Measurements from ENCODE around the gene SLIT1.

SLIT1 gene

DNA sequence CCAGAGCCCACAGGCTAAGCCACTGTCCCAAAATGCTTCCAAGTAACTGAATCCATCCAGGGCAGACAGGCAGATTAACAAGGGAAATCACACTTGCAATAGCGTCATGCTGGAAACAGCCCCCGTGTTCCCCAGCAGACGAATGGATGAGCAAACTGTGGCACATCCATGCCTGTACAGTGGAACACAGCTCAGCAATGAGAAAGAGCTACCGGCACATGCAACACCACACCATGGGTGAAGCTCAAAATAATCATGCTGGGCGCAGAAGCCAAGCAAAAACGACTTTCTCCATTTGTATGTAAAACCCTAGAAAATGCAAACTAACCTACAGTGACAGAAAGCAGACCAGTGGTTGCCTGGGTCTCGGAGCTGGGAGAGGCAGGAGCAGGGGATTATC, 153.1 kb downstream of the SLIT1 start:
- Histone ChIP-seq H3K4me1 (ENCODE audit: insufficient read depth, low read length) (peaks cover 2% of the 10 kb centered on the region; the same call in 1 of the 2 replicates), H3K9me3 (ENCODE audit: insufficient read depth, low read depth, low read length) (no peaks in the 10 kb centered on the region), H3K36me3 (ENCODE audit: insufficient read depth, low read depth, low read length) (no peaks in the 10 kb centered on the region), H3K4me3 (ENCODE audit: low read length) (0 out of 2 replicates have a peak overlapping the region, but pooled peaks have one; percentile 17), H3K27ac (ENCODE audit: low read length) (no peak overlapping the region), H3K9ac (ENCODE audit: low read depth, low read length) (no peak overlapping the region), H3K27me3 (ENCODE audit: insufficient read depth, low read length) (no peaks in the 10 kb centered on the region)

DNA sequence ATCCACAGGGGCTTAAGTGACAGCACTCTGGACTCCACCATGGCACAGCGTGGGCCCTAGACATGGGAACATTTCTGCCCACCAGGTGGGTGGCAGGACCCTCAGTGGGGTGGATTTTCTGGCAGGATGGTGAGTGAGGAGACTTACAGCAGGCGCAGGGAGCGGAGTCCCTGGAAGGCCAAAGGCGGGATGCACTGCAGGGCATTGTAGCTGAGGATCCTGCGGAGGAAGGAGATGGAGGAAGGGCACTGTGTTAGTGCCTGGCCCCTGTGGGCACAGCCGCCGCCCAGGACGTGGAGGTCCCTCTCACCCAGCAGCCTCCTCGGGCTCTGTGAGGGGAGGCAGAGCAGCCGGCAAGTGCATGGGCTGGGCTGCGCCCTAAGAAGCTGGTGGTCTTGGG, 154.3 kb downstream of the SLIT1 start:
- Histone ChIP-seq H3K36me3 (ENCODE audit: insufficient read depth, low read depth, low read length) (no peaks in the 10 kb centered on the region), H3K4me1 (ENCODE audit: insufficient read depth, low read length) (peaks cover 2% of the 10 kb centered on the region; the same call in 1 of the 2 replicates), H3K9ac (ENCODE audit: low read depth, low read length) (no peak overlapping the region), H3K27me3 (ENCODE audit: insufficient read depth, low read length) (no peaks in the 10 kb centered on the region), H3K9me3 (ENCODE audit: insufficient read depth, low read depth, low read length) (no peaks in the 10 kb centered on the region), H3K27ac (ENCODE audit: low read length) (no peak overlapping the region), H3K4me3 (ENCODE audit: low read length) (no peak overlapping the region)

DNA sequence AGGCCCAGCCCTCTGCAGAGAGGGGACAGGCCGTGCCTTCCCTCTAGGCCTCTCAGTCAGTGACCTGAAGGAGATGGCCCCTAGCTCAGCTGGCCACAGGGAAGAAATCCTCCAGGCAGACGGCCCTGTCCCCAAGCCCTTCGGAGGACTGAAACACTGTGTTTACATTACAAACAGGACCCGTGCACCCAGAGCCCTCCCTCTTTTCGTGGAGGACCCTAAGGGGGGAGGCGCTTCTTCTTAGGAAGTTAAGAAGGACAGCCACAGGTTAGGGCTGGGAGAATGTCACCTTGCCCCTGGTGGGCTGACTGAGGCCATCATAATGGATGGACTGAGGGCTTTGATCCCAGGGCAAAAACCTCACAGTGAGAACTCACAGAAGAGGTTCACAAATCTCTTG, 154.9 kb downstream of the SLIT1 start:
- H3K27me3 ChIP-seq (ENCODE audit: insufficient read depth, low read length) = no peaks in the 10 kb centered on the region
- no peak overlapping the region for H3K27ac ChIP-seq (ENCODE audit: low read length)
- H3K9me3 ChIP-seq (ENCODE audit: insufficient read depth, low read depth, low read length) = no peaks in the 10 kb centered on the region
- peaks cover 2% of the 10 kb centered on the region; the same call in 1 of the 2 replicates for H3K4me1 ChIP-seq (ENCODE audit: insufficient read depth, low read length)
- no peak overlapping the region for H3K9ac ChIP-seq (ENCODE audit: low read depth, low read length)
- H3K4me3 ChIP-seq (ENCODE audit: low read length) = no peak overlapping the region
- H3K36me3 ChIP-seq (ENCODE audit: insufficient read depth, low read depth, low read length) = no peaks in the 10 kb centered on the region

DNA sequence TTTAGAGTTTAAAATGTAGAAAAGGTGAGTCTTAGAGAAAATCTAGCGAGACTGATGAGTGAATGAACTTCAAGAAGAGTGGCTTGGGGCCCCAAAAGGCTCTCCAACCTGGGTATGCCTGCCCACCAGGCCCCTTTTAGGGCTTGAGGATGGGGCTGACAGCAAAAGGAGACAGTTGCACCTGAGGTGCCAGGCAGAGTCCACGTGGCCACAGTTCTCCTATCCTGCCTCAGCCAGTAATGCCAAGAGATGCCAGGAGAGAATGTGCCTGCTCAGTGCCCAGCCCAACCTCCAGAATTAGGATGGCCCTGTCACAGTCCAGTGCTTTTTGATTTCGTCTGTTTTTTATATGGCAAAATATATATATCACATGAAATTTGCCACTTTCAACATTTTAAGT, 156.5 kb downstream of the SLIT1 start:
- H3K4me3 ChIP-seq (ENCODE audit: low read length) = no peak overlapping the region
- peaks cover 2% of the 10 kb centered on the region; the same call in 1 of the 2 replicates for H3K4me1 ChIP-seq (ENCODE audit: insufficient read depth, low read length)
- H3K27me3 ChIP-seq (ENCODE audit: insufficient read depth, low read length) = no peaks in the 10 kb centered on the region
- no peaks in the 10 kb centered on the region for H3K9me3 ChIP-seq (ENCODE audit: insufficient read depth, low read depth, low read length)
- H3K36me3 ChIP-seq (ENCODE audit: insufficient read depth, low read depth, low read length) = no peaks in the 10 kb centered on the region
- no peak overlapping the region for H3K9ac ChIP-seq (ENCODE audit: low read depth, low read length)
- no peak overlapping the region for H3K27ac ChIP-seq (ENCODE audit: low read length)

DNA sequence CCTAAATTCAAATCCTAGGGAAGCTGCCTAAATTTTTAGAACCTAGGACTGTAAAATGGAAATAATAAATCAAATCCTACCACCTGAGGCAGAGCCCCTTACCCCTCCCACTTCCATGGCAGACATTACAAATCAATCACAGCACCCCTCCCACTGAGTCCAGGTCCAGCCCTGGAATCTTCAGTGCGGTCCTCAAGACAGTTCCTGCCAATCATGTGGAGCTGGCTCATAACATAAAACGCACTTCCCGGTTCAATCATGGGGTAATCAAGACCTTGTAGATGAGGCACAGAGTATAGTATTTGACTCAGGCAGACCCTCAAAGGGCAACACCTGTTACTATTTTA, 157.0 kb downstream of the SLIT1 start:
- Histone ChIP-seq H3K9me3 (ENCODE audit: insufficient read depth, low read depth, low read length) (no peaks in the 10 kb centered on the region), H3K36me3 (ENCODE audit: insufficient read depth, low read depth, low read length) (no peaks in the 10 kb centered on the region), H3K9ac (ENCODE audit: low read depth, low read length) (no peak overlapping the region), H3K27me3 (ENCODE audit: insufficient read depth, low read length) (no peaks in the 10 kb centered on the region), H3K4me3 (ENCODE audit: low read length) (no peak overlapping the region), H3K27ac (ENCODE audit: low read length) (no peak overlapping the region), H3K4me1 (ENCODE audit: insufficient read depth, low read length) (peaks cover 2% of the 10 kb centered on the region; the same call in 1 of the 2 replicates)

DNA sequence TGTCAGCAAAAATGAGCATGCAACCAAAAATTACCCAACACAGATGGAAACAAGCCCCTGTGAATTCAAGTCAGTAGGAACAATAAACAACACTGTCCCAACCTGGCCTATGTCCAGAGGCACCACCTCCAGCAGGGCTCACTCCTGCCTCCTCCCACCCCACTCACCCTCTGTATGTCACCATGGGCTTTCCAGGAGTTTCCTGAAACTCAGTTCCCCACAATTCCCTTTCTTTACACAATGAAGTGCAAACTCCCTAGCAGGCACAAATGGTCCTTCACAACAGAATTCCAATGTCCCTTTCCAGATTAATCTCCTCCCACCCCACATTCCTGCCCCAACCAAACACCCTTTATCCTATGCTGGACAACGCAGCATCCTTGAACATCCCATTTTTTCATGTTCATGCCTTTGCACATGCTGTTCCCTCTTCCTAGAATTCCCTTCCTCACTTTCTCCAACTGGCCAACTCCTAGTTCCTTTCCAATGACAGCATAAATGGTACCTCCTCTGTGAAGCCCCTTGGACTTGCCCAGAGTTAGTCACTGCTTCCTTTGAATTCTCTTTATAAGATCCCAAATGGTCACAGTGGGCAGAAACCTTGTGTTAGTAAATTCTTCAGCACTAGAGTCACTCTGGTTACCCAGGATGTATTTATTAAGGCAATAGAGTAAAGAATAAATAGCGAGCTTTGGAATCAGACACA, 157.5 kb downstream of the SLIT1 start:
- H3K27me3 ChIP-seq (ENCODE audit: insufficient read depth, low read length) = no peaks in the 10 kb centered on the region
- H3K27ac ChIP-seq (ENCODE audit: low read length) = no peak overlapping the region
- no peaks in the 10 kb centered on the region for H3K9me3 ChIP-seq (ENCODE audit: insufficient read depth, low read depth, low read length)
- no peak overlapping the region for H3K9ac ChIP-seq (ENCODE audit: low read depth, low read length)
- H3K4me1 ChIP-seq (ENCODE audit: insufficient read depth, low read length) = peaks cover 2% of the 10 kb centered on the region; the same call in 1 of the 2 replicates
- H3K36me3 ChIP-seq (ENCODE audit: insufficient read depth, low read depth, low read length) = no peaks in the 10 kb centered on the region
- no peak overlapping the region for H3K4me3 ChIP-seq (ENCODE audit: low read length)

DNA sequence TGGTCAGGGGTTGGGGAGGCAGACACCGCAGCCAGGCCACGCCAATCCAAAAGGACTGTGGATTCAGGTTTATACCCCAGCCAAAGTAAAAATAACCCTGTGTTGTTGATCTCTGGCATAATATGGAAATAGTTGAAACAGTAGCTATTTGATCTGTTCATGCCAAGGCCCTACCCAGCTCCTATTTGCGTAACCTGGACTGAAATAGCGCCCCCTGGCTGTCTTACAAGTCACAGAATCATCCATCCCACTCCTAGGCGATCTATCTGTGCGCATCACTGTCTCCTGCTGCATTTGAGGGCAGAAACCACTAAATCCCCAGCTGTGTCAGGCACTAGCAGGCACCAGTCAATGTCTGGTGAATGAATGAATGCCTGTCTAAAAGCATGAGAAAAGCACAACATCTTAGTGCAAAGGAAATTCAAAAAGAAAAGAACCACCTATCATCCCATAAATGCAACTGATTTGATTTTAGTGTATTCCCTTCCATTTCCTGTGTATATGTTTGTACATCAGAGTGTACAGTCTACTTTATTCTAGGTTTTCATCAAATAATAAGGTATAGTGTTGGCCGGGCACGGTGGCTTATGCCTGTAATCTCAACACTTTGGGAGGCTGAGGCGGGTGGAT, 160.0 kb downstream of the SLIT1 start:
- no peaks in the 10 kb centered on the region for H3K36me3 ChIP-seq (ENCODE audit: insufficient read depth, low read depth, low read length)
- H3K4me3 ChIP-seq (ENCODE audit: low read length) = no peak overlapping the region
- H3K9ac ChIP-seq (ENCODE audit: low read depth, low read length) = no peak overlapping the region
- H3K27me3 ChIP-seq (ENCODE audit: insufficient read depth, low read length) = no peaks in the 10 kb centered on the region
- no peak overlapping the region for H3K27ac ChIP-seq (ENCODE audit: low read length)
- no peaks in the 10 kb centered on the region for H3K4me1 ChIP-seq (ENCODE audit: insufficient read depth, low read length)
- H3K9me3 ChIP-seq (ENCODE audit: insufficient read depth, low read depth, low read length) = no peaks in the 10 kb centered on the region

DNA sequence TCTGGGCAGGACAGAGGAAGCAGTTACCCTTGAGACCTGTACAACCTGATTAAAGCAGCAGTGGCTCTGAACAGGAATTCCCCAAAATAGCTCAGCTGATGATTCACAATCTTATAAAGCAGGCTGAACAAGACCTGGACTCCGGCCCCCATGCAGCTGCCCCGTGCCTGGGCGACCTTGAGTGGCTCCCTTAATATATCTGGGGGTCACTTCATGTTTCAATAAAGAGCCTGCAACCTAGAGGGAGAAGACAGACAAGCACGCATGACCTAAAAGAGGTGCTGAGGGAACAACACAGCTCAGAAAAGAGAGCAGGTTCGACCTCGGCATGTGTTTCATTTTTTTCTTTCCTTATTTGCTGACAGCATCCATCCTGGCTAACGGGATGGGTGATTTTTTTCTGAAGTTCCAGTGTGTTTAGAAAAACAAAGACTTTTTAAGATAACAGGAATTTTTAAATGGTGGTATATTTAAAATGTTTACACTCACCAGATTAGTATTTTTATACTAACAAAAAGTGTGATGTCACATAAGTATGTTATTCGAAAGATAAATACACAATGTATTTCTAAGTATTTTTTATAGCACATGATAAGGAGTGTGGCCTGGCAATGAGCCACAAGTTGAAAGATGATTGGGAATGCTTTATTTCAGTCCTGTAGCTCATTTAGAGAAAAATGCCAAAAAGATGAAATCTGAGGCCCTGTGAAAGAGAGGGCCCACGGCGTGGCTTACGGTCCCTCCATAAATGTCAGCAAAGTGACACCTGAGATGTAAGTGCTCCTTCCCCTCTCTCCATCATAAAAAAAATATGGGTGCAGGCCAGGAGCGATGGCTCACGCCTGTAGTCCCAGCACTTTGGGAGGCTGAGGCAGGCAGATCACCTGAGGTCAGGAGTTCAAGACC, 161.3 kb downstream of the SLIT1 start:
- Histone ChIP-seq H3K27ac (ENCODE audit: low read length) (no peak overlapping the region), H3K9ac (ENCODE audit: low read depth, low read length) (no peak overlapping the region), H3K27me3 (ENCODE audit: insufficient read depth, low read length) (no peaks in the 10 kb centered on the region)

DNA sequence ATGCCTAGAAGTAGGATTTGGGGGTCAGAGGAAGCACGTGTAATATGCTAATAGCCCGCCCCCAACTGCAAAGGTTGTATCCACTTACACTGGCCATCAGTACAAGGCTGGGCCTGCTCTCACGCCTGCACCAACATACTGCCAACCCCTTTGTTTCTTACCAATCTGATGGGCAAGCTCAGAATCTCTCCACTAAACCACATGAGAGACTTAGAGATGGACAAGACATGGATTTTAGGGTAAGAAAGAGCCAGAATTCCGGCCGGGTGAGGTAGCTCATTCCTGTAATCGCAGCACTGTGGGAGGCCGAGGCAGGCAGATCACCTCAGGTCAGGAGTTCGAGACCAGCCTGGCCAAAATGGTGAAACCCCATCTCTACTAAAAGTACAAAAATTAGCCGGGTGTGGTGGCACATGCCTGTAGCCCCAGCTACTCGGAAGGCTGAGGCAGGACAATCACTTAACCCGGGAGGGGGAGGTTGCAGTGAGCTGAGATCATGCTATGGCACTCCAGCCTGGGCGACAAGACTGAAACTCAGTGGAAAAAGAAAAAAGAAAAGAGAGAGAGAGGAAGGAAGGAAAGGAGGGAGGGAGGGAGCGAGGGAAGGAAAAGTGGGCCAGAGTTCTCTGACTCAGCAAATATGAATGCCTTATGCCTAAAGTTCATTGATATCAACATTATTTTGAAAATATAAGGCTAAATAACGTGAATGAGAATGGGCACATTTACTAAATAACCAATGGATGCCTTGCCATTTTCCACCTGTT, 162.2 kb downstream of the SLIT1 start:
- H3K9ac ChIP-seq (ENCODE audit: low read depth, low read length) = no peak overlapping the region
- no peaks in the 10 kb centered on the region for H3K36me3 ChIP-seq (ENCODE audit: insufficient read depth, low read depth, low read length)
- no peaks in the 10 kb centered on the region; the same call in 1 of the 2 replicates for H3K4me1 ChIP-seq (ENCODE audit: insufficient read depth, low read length)
- no peak overlapping the region for H3K4me3 ChIP-seq (ENCODE audit: low read length)
- no peaks in the 10 kb centered on the region for H3K27me3 ChIP-seq (ENCODE audit: insufficient read depth, low read length)
- no peak overlapping the region for H3K27ac ChIP-seq (ENCODE audit: low read length)
- H3K9me3 ChIP-seq (ENCODE audit: insufficient read depth, low read depth, low read length) = no peaks in the 10 kb centered on the region

More for the DNA sequence above, 161.3 kb downstream of the SLIT1 start:
- Histone ChIP-seq H3K4me1 (ENCODE audit: insufficient read depth, low read length) (no peaks in the 10 kb centered on the region; the same call in 1 of the 2 replicates), H3K36me3 (ENCODE audit: insufficient read depth, low read depth, low read length) (no peaks in the 10 kb centered on the region), H3K9me3 (ENCODE audit: insufficient read depth, low read depth, low read length) (no peaks in the 10 kb centered on the region), H3K4me3 (ENCODE audit: low read length) (no peak overlapping the region)

DNA sequence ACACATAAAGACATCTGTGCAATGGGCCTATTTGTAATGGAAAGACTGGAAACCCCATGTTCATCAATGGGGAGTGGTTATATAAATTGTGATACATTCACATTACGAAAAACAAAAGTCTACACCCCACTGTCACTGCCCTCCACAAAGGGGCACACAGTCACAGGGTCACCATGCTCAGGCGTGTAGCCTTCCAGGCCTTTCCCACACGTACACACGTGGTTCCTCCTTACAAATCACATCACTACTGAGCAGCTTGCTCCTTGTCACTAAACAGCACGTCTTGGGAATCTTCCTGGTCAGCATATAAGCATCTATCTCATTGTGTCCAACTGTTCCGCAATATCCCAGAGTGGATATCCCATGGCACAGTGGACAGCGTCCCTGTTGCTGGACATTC, 163.1 kb downstream of the SLIT1 start:
- H3K27ac ChIP-seq (ENCODE audit: low read length) = no peak overlapping the region

More for the DNA sequence above, 163.1 kb downstream of the SLIT1 start:
- Histone ChIP-seq H3K4me1 (ENCODE audit: insufficient read depth, low read length) (no peaks in the 10 kb centered on the region; the same call in 1 of the 2 replicates), H3K9me3 (ENCODE audit: insufficient read depth, low read depth, low read length) (no peaks in the 10 kb centered on the region), H3K36me3 (ENCODE audit: insufficient read depth, low read depth, low read length) (no peaks in the 10 kb centered on the region), H3K4me3 (ENCODE audit: low read length) (no peak overlapping the region), H3K27me3 (ENCODE audit: insufficient read depth, low read length) (no peaks in the 10 kb centered on the region), H3K9ac (ENCODE audit: low read depth, low read length) (no peak overlapping the region)
